Ecto neural progenitor cell (in vitro differentiated cells): ENCODE data around the gene LAIR2.
"Not testable (repeated sequence)": the region's sequence is repeated elsewhere in the genome, so short reads cannot be mapped to it uniquely, and the experiment has no call there.

Experiments used
- DNase-seq: peaks from one replicate; pipeline ENCODE4 v3.0.0-alpha.2; 2018; ENCODE audit warnings: low spot score

The LAIR2 gene

GRCh38 chr19:54464630-54465425 lies 37.8 kb upstream of the LAIR2 start:
- DNase-seq, result peak; percentile 94

GRCh38 chr19:54465426-54466109 lies 37.1 kb upstream of the LAIR2 start:
- DNase-seq, result no peak

- not testable (repeated sequence) for DNase-seq
These were observed 36.5 kb upstream of the LAIR2 start for GRCh38 chr19:54466110-54466480.

- no peak for DNase-seq
These were observed 33.1 kb upstream of the LAIR2 start for GRCh38 chr19:54469496-54469934.

GRCh38 chr19:54470276-54470887 lies 32.2 kb upstream of the LAIR2 start:
- DNase-seq, result no peak

- no peak for DNase-seq
These were observed 31.4 kb upstream of the LAIR2 start for GRCh38 chr19:54470991-54471782.

GRCh38 chr19:54473071-54473891 lies 29.4 kb upstream of the LAIR2 start, which contains the start of gene CDC42EP5:
TSS of gene CDC42EP5 (minus strand) at chr19:54473296. CDS start at chr19:54465547, 7,749 bp downstream.
- peak; percentile 61 for DNase-seq

GRCh38 chr19:54473892-54474372 lies 28.7 kb upstream of the LAIR2 start:
- DNase-seq, result no peak

GRCh38 chr19:54475706-54476105 lies 26.9 kb upstream of the LAIR2 start:
- no peak for DNase-seq

GRCh38 chr19:54477650-54478049 lies 25.0 kb upstream of the LAIR2 start:
- DNase-seq, result no peak

- DNase-seq, result peak; percentile 79
These were observed 23.9 kb upstream of the LAIR2 start for GRCh38 chr19:54478677-54479266.

GRCh38 chr19:54480051-54480450 lies 22.6 kb upstream of the LAIR2 start:
- no peak for DNase-seq

- peak; percentile 87 for DNase-seq
These were observed 21.2 kb upstream of the LAIR2 start for GRCh38 chr19:54481326-54481930.

- no peak for DNase-seq
These were observed 19.7 kb upstream of the LAIR2 start for GRCh38 chr19:54482889-54483288.

GRCh38 chr19:54484451-54484850 lies 18.2 kb upstream of the LAIR2 start:
- no peak for DNase-seq

- no peak for DNase-seq
These were observed 16.8 kb upstream of the LAIR2 start for GRCh38 chr19:54485851-54486250.

- no peak for DNase-seq
These were observed 13.3 kb upstream of the LAIR2 start for GRCh38 chr19:54489341-54489740.

GRCh38 chr19:54489766-54490165 lies 12.9 kb upstream of the LAIR2 start:
- DNase-seq, result no peak

GRCh38 chr19:54492568-54492967 lies 10.1 kb upstream of the LAIR2 start:
- DNase-seq, result no peak

GRCh38 chr19:54493056-54493455 lies 9.6 kb upstream of the LAIR2 start:
- not testable (repeated sequence) for DNase-seq
